Sigmoid colon (tissue), 7 donors: ENCODE data around the gene SLC47A2. TPM values are rescaled to one million over a fixed set of nuclear protein-coding genes. Genes with fewer than 3 reads are reported as not detected.

Experiments
- DNase-seq: peaks from one replicate; pipeline ENCODE4 v3.0.0-alpha.2; 2019
- H3K27ac ChIP-seq, 4 donors: fragments of 200-600 bp; sonication (generic); one replicate each; pipeline ENCODE4 v1.5.1; 2016 to 2019; ENCODE audit warnings: mild to moderate bottlenecking in 1 of 4
- H3K27me3 ChIP-seq, 3 donors: fragments of 200-600 bp; sonication (generic); one replicate each; pipeline ENCODE4 v1.5.1; 2019; ENCODE audit warnings: mild to moderate bottlenecking in 1 of 3
- H3K36me3 ChIP-seq, 4 donors: fragments of 200-600 bp; sonication (generic); one replicate each; pipeline ENCODE4 v1.5.1; 2016 to 2019
- H3K4me1 ChIP-seq, 4 donors: fragments of 200-600 bp; sonication (generic); one replicate each; pipeline ENCODE4 v1.5.1; 2017 to 2019
- H3K4me3 ChIP-seq, 4 donors: fragments of 200-600 bp; sonication (generic); one replicate each; pipeline ENCODE4 v1.5.1; 2017 to 2019; ENCODE audit warnings: mild to moderate bottlenecking in 2 of 4, moderate library complexity in 1 of 4
- H3K9me3 ChIP-seq, 4 donors: fragments of 200-600 bp in 3 of 4; sonication (generic) in 3 of 4; one replicate each; pipeline versions ENCODE4 v1.5.1 to v1.6.1; 2013 to 2019
- EP300 ChIP-seq, 4 donors: sonication (generic); formaldehyde crosslinking; IDR thresholded peaks; one replicate each; pipeline ENCODE4 v1.6.1; 2017; ENCODE audit warnings: antibody characterized with exemption in 4 of 4
- POLR2A ChIP-seq, 2 donors: fragments of 450-650 bp; IDR thresholded peaks; one replicate each; pipeline ENCODE4 v1.6.1; 2016; ENCODE audit warnings: antibody characterized with exemption in 2 of 2, mild to moderate bottlenecking in 2 of 2, moderate library complexity in 2 of 2
- POLR2AphosphoS5 ChIP-seq, 4 donors: sonication (generic); formaldehyde crosslinking; IDR thresholded peaks; one replicate each; pipeline ENCODE4 v1.6.1; 2017; ENCODE audit warnings: antibody characterized with exemption in 4 of 4
- WGBS, 2 donors: extraction: QIAGEN DNeasy Blood & Tissue Kit; methylation state at CpG; one replicate each; pipeline ENCODE4 v1.1.7; 2013; 5-methylcytosine and 5-hydroxymethylcytosine counted together
- intact Hi-C: fragments of 100-400 bp; cut with DNase I; formaldehyde crosslinking; loops from one replicate; pipeline ENCODE4 v1.15.1; 2023
- polyA plus RNA-seq, 3 donors: library from polyadenylated mRNA; stranded (reverse); fragments of 200-250 nt; gene quantifications; one replicate each; pipeline ENCODE4 v1.2.3, GENCODE V29; 2013
- total RNA-seq, 4 donors: library from RNA; depleted of rRNA; stranded (reverse); fragments of >200 nt; gene quantifications; one replicate each; pipeline ENCODE4 v1.1.0, GENCODE V29; 2016
- TF ChIP-seq, protein P1 (sequence below), 4 experiments: fragments of 450-650 bp in 3 of 4; fragments of 200-600 bp in 1 of 4; IDR thresholded peaks; one replicate each; pipeline ENCODE4 v1.5.1; 2016 to 2019; ENCODE audit warnings: antibody characterized with exemption in 4 of 4, mild to moderate bottlenecking in 3 of 4, moderate library complexity in 2 of 4
- donor health status: healthy with polysubstance abuse.
- donor health status: Bipolar disorder and iron deficiency.
- donor health status: healthy.

SLC47A2 gene
- total and polyA plus RNA-seq, 7 donors = 0.35 to 0.60 (median 0.46) TPM; not detected in 4

DNA sequence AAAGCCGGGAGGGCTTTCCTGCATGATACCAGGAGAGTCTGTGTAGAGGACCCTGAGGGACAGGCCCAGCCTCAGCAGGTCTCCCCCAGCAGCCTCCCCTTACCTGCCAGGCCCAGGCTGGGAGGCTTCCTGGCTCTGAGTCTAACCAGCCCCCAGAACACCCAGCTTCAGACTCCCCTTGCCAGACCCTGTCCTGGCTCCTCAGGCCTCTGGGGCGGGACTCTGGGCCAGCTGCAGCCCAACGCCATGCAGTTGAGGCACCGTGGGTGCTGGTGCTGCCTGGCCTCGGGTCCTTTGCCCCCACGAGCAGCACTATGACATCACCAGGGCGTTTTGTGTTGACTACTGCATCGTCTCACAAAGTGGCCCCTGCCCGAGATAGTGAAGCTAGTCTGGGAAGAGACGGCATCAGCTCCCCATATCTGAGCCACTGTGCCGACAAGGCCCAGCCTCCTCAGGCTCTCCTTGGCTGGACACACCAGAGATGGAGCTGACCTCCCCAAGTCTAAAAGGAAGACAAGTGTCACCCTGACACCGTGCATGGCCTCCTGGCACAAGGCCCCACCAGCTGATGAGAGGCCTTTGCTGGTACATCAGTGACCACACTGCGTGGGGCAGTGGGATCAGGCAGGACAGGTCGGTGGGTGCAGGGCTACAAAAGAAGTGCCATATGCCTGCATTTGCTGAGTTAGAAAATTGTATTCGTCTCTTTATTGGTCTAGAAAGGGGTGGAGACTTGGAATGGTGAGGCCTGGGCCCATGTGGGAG, 21.1 kb upstream of the SLC47A2 start:
- Histone ChIP-seq H3K27ac (no peak overlapping the region), H3K9me3 (no peaks in the 10 kb centered on the region), H3K4me3 (no peak overlapping the region), H3K4me1 (no peaks in the 10 kb centered on the region), H3K36me3 (no peaks in the 10 kb centered on the region), H3K27me3 (no peaks in the 10 kb centered on the region)
- intact Hi-C loops = no loop called here
- TF ChIP-seq EP300 (IDR thresholded peaks at IDR 0.05) (no peak), POLR2AphosphoS5 (IDR thresholded peaks at IDR 0.05) (no peak), POLR2A (IDR thresholded peaks at IDR 0.05) (no peak)
- TF ChIP-seq, protein P1, sequence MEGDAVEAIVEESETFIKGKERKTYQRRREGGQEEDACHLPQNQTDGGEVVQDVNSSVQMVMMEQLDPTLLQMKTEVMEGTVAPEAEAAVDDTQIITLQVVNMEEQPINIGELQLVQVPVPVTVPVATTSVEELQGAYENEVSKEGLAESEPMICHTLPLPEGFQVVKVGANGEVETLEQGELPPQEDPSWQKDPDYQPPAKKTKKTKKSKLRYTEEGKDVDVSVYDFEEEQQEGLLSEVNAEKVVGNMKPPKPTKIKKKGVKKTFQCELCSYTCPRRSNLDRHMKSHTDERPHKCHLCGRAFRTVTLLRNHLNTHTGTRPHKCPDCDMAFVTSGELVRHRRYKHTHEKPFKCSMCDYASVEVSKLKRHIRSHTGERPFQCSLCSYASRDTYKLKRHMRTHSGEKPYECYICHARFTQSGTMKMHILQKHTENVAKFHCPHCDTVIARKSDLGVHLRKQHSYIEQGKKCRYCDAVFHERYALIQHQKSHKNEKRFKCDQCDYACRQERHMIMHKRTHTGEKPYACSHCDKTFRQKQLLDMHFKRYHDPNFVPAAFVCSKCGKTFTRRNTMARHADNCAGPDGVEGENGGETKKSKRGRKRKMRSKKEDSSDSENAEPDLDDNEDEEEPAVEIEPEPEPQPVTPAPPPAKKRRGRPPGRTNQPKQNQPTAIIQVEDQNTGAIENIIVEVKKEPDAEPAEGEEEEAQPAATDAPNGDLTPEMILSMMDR (IDR thresholded peaks at IDR 0.05) = no peak
- 86 to 88% methylated on average over 15 of the region's 15 CpGs for WGBS, 2 donors
- DNase-seq = no peak

DNA sequence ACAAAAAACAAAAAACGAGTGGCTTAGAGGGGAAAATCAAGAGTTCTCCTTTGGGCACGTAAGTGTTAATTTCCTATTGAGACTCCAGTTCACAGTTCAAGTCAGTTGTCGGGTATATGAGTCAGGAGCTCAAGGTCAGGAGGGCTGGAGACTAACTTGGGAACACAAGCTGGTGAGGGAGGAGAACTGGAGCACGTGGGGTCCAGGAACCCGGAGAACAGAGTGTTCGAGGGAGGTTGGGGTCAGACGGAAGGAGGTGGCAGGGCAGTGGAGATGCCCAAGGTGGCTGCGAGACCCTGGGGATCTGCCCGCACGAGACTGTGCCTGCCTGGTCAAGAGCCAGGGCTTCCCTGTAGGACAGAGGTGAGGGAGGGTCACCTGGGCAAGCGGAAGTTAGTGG, 19.7 kb upstream of the SLC47A2 start:
- H3K4me3 ChIP-seq = no peak overlapping the region
- no peak overlapping the region for H3K27ac ChIP-seq
- no peaks in the 10 kb centered on the region for H3K9me3 ChIP-seq
- DNase-seq = no peak
- H3K27me3 ChIP-seq = no peaks in the 10 kb centered on the region
- no peak for TF ChIP-seq POLR2AphosphoS5 (IDR thresholded peaks at IDR 0.05)
- TF ChIP-seq, protein P1 (IDR thresholded peaks at IDR 0.05) = no peak
- no peak for TF ChIP-seq EP300 (IDR thresholded peaks at IDR 0.05)
- no peak for TF ChIP-seq POLR2A (IDR thresholded peaks at IDR 0.05)
- H3K4me1 ChIP-seq = no peaks in the 10 kb centered on the region
- no peaks in the 10 kb centered on the region for H3K36me3 ChIP-seq
- WGBS, 2 donors = 71 to 80% methylated on average over 11 of the region's 11 CpGs
- intact Hi-C loops = no loop called here

DNA sequence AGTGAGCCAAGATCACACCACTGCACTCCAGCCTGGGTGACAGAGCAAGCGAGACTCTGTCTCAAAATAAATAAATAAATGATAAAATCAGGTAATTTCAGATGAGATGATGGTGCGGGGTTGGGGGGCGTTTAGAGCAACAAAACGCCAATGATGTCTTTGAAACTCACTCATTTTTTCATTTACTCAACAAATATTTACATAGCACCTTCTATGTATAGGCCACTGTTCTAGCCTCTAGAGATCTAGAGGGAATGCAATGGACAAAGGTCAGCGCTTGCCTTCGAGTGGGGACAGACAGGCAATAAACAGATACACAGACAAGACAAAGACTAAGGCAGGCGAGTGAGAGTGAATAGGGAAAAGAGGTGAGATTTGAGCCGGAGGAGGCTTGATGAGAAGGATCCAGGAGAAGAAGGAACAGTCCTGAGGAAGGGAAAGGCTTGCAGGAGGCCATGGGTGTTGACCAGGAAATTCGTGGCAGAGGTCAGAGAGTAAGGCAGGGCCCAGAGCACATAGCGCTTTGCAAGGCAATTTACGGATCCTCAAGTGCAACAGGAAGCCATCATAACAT, 17.7 kb upstream of the SLC47A2 start:
- Histone ChIP-seq H3K4me3 (no peak overlapping the region), H3K9me3 (no peaks in the 10 kb centered on the region), H3K27ac (no peak overlapping the region), H3K36me3 (no peaks in the 10 kb centered on the region), H3K27me3 (no peaks in the 10 kb centered on the region), H3K4me1 (peaks cover 0 to 2% (median 0%) of the 10 kb centered on the region in 4 donors)
- DNase-seq = no peak
- TF ChIP-seq POLR2A (IDR thresholded peaks at IDR 0.05) = no peak
- TF ChIP-seq POLR2AphosphoS5 (IDR thresholded peaks at IDR 0.05) = no peak
- TF ChIP-seq, protein P1 (IDR thresholded peaks at IDR 0.05) = no peak
- no peak for TF ChIP-seq EP300 (IDR thresholded peaks at IDR 0.05)
- 19 to 62% methylated on average over 11 of the region's 11 CpGs for WGBS, 2 donors
- intact Hi-C loops = no loop called here

DNA sequence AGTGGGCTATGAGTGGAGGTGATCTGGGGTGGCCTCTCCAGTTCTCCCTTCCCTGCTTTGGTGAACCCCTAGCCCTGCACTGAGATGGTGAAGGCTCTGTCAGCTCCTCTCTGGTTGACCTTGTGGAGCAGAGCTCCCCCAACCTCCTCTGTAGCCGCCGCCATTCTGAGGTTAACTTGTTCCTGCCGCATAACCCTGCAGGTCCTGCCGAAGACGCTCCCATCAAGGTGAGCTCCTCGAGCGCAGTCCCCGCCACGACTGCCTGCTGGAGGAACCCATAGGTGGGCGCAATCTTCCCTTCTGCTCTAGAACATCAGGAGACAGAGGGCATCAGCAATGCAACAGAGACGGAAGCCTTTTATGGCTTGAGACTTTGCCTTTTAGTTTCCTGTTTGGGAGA, 15.2 kb upstream of the SLC47A2 start:
- no peak for DNase-seq
- H3K27ac ChIP-seq = no peak overlapping the region
- no peak overlapping the region for H3K4me3 ChIP-seq
- H3K9me3 ChIP-seq = no peaks in the 10 kb centered on the region
- H3K36me3 ChIP-seq = no peaks in the 10 kb centered on the region
- intact Hi-C loops = no loop called here
- WGBS, 2 donors = 94 to 96% methylated on average over 11 of the region's 11 CpGs
- no peaks in the 10 kb centered on the region for H3K27me3 ChIP-seq
- peaks cover 0 to 26% (median 21%) of the 10 kb centered on the region in 4 donors for H3K4me1 ChIP-seq
- TF ChIP-seq POLR2A (IDR thresholded peaks at IDR 0.05) = no peak
- TF ChIP-seq EP300 (IDR thresholded peaks at IDR 0.05) = no peak
- TF ChIP-seq, protein P1 (IDR thresholded peaks at IDR 0.05) = no peak
- no peak for TF ChIP-seq POLR2AphosphoS5 (IDR thresholded peaks at IDR 0.05)
